ENCODE results near the gene VTI1A.

The VTI1A gene

GRCh38 chr10:112766636-112767035, 319.6 kb downstream of the VTI1A start:
- DNase-seq: no peak

- DNase-seq: no peak
These were observed 320.1 kb downstream of the VTI1A start for GRCh38 chr10:112767156-112767555.

GRCh38 chr10:112768121-112768520, 321.1 kb downstream of the VTI1A start:
- no peak for DNase-seq

GRCh38 chr10:112769081-112769480, 322.1 kb downstream of the VTI1A start:
- DNase-seq: no peak

- no peak for DNase-seq
These were observed 322.8 kb downstream of the VTI1A start for GRCh38 chr10:112769611-112770370.

- no peak for DNase-seq
These were observed 324.7 kb downstream of the VTI1A start for GRCh38 chr10:112771733-112772132.

- DNase-seq: no peak
These were observed 326.8 kb downstream of the VTI1A start for GRCh38 chr10:112773783-112774182.

- no peak for DNase-seq
These were observed 327.2 kb downstream of the VTI1A start for GRCh38 chr10:112774210-112774609.

GRCh38 chr10:112774798-112775197, 327.8 kb downstream of the VTI1A start:
- DNase-seq: no peak

GRCh38 chr10:112775381-112775780, 328.4 kb downstream of the VTI1A start:
- DNase-seq: no peak

GRCh38 chr10:112775892-112776674, 329.1 kb downstream of the VTI1A start:
- no peak for DNase-seq

GRCh38 chr10:112778579-112778978, 331.6 kb downstream of the VTI1A start:
- DNase-seq: no peak

GRCh38 chr10:112779025-112779770, 332.2 kb downstream of the VTI1A start:
- no peak for DNase-seq

GRCh38 chr10:112782200-112782907, 335.3 kb downstream of the VTI1A start:
- DNase-seq: no peak

GRCh38 chr10:112783351-112784021, 336.5 kb downstream of the VTI1A start:
- no peak for DNase-seq

GRCh38 chr10:112784022-112784461, 337.0 kb downstream of the VTI1A start:
- no peak for DNase-seq

GRCh38 chr10:112785089-112785488, 338.1 kb downstream of the VTI1A start:
- DNase-seq: no peak

- no peak for DNase-seq
These were observed 342.2 kb downstream of the VTI1A start for GRCh38 chr10:112789248-112789647.

- no peak for DNase-seq
These were observed 343.0 kb downstream of the VTI1A start for GRCh38 chr10:112790030-112790429.

- DNase-seq: no peak
These were observed 343.9 kb downstream of the VTI1A start for GRCh38 chr10:112790921-112791320.

GRCh38 chr10:112791447-112791846, 344.4 kb downstream of the VTI1A start:
- no peak for DNase-seq

Measured in NK-92 treated with Interleukin-12 subunit alpha and Interleukin-12 subunit beta, amount 100 ng/mL, for 24 hours (cell line).